NCI-H446 (cell line): Measurements from ENCODE around the gene KLF3.

Source experiments
- DNase-seq, 2 experiments: peaks; one replicate each; lab custom pipeline; 2025; lab: John Stamatoyannopoulos, UW

The KLF3 gene

DNA sequence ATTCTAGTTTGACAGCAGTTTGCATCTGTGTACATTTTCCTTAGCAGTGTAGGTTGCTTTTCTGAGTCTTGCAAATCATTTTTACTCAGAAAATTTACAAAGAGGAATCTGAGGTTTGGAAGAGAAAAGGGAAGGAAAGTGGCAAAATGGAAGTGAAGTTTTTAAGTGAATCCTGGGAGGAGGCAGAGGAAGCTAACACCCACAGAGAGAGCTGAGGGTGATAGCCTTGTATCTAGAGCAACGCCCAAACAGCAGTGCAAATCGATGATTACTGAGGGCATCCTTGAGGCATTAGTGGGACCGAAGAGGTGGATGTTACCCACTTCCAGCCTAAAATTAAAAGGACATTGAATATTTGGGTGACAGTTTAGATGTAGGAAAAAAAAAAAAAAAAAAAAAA lies 31.8 kb downstream of the KLF3 start:
- no peak for DNase-seq

DNA sequence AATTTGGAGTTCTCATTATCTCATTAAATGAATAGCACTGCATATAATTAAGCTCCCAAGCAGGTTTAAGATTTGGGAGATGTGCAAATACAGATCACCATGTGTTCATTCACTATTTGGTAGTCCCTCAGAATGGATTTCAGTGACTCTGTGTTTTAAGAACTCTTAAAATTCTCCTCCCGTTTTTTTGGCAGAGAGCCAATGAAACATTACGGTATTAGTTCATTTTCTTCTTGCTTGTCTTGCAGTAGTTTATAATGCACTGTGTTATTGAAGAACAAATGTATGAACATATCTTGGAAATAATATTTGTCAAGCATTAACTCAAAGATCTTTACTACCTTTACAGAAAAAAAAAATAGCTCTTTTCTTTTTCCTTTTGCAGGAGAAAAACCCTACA lies 32.7 kb downstream of the KLF3 start:
- DNase-seq: no peak

DNA sequence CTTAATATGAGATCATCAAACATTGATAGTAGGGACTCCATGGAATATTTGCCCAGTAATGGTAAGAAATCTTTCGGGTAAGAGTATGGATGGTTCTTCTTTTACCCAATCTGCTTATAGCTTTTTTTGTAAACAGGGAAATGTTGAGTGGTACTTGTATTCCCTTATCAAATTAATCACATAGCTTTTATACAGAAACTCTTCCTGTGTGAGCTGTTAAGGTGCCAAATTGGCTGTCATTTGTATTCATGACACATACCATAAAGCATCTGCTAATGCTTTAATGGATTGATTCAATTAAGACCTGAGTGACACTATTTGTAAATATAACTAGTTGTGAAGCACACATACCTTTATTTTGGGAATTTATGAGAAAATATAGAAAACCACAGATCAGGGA lies 34.2 kb downstream of the KLF3 start:
- DNase-seq: no peak

DNA sequence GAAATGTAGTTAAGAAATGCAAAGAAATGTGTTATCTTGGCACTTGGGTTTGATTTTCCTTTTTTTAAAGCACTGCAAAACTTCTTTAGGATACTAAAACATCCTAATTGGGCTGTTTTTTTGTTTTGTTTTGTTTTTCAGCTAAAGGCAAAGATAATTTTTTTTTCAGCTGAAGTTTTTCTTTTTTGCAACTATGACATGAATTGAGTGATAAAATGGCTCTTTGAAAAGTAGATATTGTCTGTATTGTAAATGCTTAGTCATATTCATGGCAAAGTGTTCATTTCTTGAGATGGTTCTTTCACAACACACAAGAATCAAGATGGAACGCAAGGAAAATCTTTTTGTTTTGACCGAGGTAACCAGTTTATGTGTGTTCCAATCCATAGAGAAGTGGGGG lies 35.1 kb downstream of the KLF3 start:
- DNase-seq: no peak

DNA sequence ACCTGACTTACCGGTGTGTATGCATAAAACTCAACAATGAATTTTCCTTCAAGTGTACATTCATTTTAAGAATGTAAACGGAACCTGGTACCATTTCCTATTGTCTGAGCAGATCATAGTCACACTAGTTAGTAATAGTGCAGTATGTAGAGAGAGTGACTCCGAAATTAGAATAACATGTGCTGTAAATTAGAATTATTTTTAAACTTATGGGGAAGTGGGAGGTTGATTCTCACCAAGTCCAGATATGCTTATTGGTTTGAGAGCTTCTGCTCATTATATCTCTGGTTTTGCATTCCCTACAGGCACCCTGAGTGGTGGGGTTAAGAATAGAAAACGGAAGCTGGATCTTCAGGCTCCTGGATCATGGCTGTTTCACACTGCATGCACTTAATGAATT lies 39.6 kb downstream of the KLF3 start:
- no peak for DNase-seq

DNA sequence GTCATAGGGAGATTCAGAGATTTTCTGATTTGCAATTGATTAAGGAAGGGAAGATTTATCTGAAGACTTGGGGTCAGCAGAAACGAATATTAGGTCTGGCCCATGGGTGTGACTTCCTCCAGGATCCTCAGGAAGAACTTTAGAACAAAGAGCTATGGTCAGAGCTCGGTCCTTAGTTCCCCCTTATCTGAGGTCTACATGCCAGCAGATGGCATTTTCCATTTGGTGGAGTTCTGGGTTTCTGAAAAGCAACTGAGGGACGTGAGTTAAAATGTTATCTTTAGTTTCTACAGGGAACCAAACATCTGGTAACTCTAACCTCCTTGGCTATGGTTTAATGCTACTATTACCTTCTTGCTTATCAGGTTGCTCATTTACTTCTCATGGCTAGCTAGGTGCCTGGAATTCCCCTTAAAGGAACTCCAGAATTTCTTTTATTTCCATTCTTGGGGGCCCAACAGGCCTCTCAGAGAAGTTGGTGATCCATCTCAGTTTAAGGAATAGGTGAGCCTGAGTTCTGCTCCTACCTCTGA lies 40.7 kb downstream of the KLF3 start:
- no peak for DNase-seq

DNA sequence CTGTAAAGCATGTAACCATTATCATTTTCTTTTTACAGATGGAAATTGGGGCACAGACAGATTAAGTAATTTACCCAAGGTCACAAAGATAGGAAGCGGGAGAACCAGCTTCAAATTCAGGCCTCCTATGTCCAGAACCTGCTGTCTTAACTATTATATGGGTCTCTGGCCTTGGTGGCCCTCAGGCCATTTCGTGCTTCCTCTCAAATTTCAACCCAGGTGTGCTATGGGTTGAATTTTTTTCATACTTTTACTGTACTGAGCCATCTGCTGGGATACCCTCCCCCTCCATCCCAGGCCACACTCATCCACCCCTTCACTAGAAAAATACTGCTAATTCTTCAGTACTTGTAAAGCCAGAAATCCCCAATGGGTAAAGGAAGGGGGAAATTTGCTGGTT lies 42.3 kb downstream of the KLF3 start:
- DNase-seq: no peak

DNA sequence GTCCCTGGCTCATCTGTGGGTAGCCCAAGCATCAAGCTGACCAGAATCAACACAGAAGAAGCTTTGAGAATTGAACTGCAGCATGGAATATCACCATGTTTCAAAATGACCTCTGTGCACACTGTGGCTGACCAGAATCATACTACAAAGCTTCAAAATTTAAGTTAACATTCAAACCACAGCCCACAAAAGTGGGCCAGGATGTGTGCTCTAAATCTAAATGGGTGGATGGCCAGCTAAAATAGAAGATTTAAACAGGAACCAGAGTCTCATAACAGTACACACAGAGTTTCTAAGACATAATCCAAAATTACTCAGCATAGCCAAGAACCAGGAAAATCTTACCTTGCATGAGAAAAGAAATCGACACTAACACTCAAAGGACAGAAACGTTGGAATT lies 46.1 kb downstream of the KLF3 start:
- no peak for DNase-seq

DNA sequence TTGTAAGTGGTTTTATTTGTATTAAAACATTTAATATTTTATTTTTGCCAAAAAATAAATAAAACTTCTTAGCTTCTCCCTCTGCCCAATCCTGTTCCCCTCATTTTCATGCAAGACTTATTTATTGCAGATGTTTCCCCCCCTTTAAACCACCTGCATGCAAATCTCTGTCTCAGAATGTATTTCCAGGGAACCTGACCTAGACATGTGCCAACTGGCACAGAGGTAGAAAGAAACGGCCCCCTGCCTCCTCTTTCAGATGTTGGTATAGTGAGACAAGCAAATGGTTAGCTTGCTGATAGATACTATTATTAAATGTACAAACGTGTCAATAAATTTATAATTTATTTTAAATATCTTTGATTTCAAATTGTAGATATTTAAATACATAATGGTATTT lies 47.1 kb downstream of the KLF3 start:
- DNase-seq: no peak

DNA sequence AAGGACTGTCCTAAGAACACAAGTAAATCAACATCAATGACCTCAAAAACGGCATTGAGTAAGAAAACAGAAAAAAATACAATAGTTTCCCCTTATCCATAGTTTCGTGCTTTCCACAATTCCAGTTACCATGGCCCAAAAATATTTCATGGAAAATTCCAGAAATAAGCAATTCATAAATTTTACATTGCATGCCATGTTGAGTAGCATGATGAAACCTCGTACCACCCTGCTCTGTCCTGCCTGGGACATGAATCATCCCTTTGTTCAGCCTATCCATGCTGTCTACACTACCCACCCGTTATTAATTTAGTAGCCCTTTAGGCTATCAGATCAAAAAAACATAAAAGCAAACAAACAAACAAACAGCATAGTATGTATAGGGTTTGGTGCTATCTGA lies 51.1 kb downstream of the KLF3 start:
- DNase-seq: no peak

DNA sequence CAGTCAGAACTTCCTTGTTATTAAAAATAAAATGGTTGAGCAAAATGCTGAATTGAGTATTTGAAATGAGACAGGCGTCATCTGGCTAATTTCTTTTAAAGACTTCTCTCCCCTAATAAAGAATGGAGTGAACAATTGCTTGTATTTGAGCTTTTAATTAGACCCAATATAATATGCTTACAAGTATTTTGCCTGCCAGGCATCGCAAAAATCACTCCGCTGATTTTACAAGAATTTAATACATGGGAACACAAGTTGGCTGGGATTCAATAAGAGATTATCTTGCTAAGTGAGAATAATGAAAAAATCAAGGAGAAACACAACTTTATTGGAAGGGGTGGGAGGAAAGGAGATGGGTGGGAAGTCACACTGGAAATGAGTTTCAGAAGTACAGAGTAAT lies 52.3 kb downstream of the KLF3 start:
- DNase-seq: no peak

DNA sequence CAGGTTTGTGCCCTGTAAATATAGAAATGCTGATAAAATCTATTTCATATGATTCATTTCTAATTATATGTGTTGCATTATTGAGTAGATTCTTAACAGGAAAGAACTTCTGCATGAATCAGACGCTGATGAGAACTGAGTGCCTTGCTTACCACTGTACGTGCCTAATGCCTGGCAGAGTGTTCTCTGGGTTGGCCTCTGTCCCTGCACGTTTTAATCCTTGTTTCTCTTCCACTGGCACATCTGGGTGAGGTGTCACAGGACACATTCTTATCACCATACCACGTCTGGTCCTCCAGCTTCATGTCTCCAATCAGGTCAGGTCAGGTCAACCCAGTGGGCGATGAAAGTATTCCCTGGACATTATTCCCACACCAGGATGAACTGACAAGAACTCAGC lies 53.6 kb downstream of the KLF3 start:
- DNase-seq: no peak

DNA sequence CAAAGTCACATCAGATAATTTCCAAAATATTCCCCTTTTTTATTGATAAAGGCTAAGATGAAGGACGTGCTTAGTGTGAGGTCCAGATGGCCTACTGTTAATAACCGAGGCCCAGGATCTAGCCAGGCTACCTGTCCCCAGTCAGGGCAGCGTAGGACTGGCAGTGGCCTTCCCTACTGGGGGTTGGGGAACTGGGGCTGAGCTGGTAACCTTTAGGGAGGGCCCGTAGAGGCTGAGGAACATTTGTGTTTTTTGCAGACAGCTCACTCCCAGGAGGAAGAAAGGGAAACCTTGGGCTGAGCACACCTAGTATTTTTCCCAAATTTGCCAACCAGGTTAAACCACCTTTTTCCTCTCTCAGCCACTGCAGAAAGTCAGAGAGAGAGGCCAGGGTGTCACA lies 59.1 kb downstream of the KLF3 start:
- DNase-seq: no peak

DNA sequence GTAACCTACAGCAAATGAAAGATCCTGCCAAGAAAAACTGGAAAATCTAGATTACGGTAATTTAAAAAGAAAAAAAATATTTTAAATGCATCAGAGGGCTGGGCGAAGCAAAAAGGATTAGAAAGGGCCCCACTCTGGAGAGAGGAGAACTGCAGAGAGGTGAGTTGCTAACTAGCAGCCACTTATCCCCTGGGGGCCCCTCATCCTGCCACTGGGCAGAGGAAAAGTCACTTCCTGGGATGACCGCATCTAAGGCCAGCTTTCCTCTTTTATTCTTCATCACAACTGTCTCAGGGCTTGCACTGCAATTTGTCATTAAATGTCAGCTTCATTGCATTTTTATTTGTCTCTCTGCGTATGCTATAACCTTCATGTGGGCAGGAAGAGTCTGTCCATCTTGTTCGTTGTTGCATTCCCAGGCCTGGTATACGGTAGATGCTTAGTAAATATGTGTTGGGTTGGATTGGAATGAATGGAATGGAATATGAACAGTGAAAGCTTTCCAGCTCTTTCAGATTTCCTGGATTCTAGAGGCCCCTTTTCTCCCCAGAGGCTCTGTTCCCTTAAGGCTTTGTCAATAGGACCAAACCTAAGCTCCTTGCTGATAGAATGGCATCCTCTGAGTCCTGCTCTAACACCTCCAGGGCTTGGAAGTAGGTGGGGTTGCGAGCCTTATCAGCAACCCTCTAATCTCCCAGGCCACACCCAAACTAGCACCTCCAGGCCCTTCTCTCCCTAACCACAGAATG lies 59.9 kb downstream of the KLF3 start:
- DNase-seq: no peak

DNA sequence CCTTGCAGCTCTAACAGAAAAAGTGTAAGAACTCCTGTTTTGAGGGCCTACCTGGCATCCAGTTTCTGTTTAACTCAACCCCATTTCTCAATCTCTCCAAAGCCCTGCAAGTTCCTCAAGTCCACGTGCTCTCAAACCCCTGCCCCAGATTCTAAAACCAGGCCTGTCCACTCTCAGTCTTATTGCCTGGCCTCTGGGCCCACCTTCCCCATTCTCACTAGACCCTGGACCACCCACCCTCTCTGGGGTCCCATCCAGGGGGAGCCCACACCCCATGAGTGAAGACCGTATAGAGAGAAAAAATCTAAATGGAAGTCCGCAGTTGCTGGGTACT lies 60.4 kb downstream of the KLF3 start:
- no peak for DNase-seq

DNA sequence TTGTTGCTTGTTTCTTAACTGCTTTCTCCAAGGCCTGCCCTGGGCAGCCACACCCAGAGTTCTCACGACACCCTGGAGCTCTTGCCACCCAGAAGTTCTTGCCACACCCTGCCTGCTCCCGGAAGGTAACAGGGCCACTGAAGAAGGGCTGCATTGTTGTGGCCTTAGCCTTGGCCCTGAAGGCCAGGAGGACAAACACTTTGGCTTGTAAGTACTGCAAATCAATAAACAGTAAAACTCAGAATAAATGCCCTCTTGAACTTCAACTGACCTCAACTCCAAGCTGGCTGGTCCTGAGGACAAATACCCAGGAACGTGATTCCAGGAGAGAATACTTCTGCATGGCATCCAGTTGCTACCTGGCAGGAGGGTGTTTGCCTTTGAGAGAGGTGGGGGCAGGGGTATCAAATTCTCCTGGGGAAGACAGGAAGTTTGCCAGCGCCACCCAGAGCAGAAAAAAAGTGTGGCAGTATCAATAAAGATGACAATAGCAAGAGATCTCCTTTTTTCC lies 64.7 kb downstream of the KLF3 start:
- DNase-seq: no peak

DNA sequence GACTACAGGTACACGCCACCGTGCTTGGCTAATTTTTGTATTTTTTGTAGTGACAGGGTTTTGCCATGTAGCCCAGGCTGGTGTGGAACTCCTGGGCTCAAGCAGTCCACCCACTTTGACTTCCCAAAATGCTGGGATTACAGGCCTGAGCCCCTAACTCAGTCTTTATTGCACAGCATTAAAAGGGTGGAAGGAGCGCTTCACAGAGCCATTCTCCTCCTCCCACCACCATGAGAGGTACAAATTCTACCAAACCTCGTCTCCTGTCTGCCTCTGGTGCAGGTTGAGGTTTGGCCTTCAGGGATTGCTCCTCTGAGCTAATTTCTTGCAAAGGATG lies 66.5 kb downstream of the KLF3 start:
- DNase-seq: no peak

DNA sequence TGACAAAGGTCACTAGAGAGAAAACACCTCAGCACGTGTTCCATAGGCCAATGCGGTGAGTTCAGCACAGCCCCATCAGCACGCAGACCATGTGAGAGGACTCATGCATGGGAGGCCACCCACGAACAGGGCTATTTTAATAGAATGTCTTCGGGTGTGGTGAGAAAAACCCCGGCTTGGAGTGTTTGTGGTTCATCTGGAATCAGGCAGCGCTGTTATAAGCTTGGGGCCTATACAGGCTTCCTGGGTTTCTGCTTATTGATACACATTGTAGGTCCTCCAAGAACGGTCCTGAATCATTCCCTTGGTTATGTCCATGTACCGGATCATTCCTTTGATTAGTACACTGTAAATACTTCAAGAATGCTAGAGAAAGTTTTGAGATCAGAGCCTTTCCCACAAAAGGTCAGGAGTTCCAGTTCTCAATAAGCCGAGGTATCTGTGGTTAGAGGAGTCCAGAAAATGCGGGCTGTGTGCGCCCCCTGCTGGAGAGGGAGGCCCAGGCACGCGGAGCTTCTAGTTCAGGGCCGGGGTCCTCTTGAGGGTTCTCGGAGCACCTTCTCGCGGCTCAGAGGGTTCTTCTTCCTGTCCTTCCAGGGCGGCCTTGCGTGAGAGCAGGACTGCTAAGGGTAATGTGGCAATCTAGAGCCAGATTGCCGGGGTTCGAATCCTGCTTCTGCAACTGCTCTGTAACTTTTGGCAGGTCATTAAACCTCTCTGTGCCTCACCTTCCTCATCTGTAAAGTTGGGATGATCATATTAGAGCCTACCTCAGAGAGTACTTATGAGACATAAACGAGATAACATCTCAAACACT lies 67.0 kb downstream of the KLF3 start:
- DNase-seq: peak; percentile 5 to 59

DNA sequence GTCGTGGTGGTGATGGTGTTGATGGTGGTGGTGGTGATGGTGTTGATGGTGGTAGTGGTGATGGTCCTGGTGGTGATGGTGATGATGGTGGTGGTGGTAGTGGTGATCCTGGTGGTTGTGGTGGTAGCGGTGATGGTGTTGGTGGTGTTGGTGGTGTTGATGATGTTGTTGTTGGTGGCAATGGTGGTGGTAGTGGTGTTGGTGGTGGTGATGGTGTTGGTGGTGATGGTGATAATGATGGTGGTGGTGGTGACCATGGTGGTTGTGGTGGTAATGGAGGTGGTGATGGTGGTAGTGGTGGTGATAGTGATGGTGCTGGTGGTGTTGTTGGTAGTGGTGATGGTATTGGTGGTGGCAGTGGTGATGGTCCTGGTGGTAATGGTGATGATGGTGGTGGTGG lies 69.7 kb downstream of the KLF3 start:
- no peak for DNase-seq

DNA sequence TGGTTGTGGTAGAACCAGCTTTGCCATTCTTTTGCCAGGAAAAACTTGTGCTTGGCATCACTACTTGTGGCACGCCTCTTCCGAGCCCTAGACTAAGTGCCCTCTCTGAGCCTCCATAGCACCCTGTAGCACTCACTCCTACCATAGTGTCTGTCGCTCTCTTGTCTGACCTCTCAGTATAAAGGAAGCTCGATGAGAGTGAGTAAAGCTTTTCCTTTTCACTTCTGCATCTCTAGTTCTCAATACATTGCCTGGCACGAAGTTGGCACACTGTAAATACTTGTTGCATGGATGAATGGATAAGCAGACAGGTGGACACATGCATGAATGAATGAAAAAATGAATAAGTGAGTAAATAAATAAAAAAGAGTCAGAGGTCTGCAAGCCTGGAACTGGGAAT lies 70.4 kb downstream of the KLF3 start:
- DNase-seq: no peak

DNA sequence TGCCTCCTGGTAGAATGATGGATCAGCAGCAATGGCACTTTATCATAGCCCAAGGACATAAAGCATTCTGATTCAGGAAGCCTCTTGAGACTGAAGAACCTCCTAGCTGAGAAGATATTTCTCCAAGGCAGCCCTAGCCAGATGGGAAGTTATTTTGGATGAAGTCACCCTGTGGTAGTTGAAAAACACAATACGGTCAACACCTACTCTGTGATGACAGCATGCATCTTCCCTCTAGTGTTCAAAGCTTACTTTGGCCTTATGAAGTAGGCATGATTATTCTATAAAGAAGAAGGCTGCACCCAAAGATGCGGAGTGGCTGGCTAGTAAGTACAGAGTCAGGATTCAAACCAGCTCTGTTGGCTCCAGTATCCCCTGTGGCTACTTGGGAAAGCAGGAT lies 70.9 kb downstream of the KLF3 start:
- no peak for DNase-seq

DNA sequence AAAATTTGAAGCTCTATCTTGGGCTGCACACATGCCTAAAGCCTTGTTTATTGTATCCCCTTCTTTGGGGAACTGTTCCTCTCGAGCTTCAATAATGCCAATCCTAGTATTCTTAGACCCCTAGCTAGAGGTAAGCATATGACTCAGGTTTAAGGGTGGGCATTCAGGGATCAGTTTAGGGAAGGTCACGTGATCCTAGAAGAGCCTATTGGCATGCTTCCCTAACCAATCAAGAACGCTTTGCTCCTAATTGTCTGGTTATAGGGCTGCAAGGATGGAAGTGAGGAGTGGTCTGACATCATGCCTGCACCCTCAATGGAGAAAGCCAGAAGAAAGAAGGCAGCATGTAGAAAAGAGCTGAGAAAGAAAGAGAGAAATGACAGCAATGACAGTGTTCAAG lies 71.9 kb downstream of the KLF3 start:
- no peak for DNase-seq

DNA sequence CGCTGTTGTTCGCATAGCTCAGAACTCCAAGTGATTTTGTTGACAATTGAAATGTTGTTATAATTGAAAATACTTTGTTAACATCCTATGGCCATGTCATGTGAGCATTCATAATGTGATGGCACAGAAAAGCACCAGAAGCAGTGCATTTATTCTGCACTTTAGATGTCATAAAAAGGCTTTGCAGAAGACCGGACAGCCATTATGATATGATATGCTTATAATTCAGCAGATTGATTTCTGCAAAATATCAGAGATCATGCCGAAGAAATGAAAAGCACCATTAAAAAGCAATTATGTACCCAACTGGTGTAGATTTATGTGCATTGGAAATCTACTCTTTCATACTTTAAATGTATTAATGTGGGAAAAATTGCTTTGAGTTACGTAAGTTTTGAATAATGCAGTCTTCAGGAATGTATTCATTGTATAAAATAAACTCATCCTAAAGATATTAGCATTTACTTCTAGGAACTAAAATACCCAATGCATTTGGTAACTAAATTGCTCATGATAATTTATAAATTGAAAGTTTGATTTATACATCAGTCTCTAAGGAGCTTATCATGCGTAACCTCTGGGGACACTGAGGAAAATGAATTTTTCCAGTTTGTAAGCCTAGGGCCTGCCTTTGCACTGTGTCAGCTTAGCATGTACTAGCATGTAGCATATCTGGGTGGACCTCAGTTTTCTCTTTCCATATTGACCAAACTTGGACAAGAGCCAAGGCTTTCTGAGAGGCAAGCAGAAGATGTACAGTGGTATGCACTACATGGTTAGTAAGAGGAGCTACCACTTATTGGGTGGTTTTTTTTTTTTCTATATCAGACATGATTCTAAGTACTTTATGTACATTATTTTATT lies 75.2 kb downstream of the KLF3 start:
- no peak for DNase-seq
